GM12878 (cell line): Measurements from ENCODE around the gene HLA-DPB1. TPM values are rescaled to one million over a fixed set of nuclear protein-coding genes. Genes with fewer than 3 reads are reported as not detected.
A peak's percentile ranks its signal among the peaks of the same experiment; 100 is the strongest.

Experiments used
- ATAC-seq: fragments of 200-7000 bp; cut with Tn5 transposase; 3 replicates; pipeline ENCODE4 v1.9.1; 2020; ENCODE audit warnings: mild to moderate bottlenecking, moderate library complexity
- BruUV-seq: library from RNA; stranded (reverse); fragments of 400-500 nt; replicated peaks from 2 replicates; lab custom pipeline; 2021; lab: Mats Ljungman, UMichigan
- CTCF ChIA-PET: fragments of 300-600 bp; sonication (Branson Sonifier 250); formaldehyde crosslinking; extraction: SDS; loops from one replicate; lab custom pipeline; 2021; ENCODE audit warnings: inconsistent platforms; lab: Yijun Ruan, JAX
- POLR2A ChIA-PET: fragments of 350-600 bp; formaldehyde crosslinking; extraction: SDS; loops from one replicate; lab custom pipeline; 2021; ENCODE audit warnings: inconsistent platforms; lab: Charles Lee
- RAD21 ChIA-PET: fragments of 300-600 bp; sonication (Branson Sonifier 250); formaldehyde crosslinking; loops from one replicate; lab custom pipeline; 2023; ENCODE audit warnings: antibody characterized with exemption; ENCODE audit not compliant: unreplicated experiment; lab: Charles Lee
- SMC1A ChIA-PET: fragments of 300-600 bp; sonication (Branson Sonifier 250); formaldehyde crosslinking; loops from one replicate; lab custom pipeline; 2023; ENCODE audit not compliant: unreplicated experiment, uncharacterized antibody; lab: Charles Lee
- DNase-seq: peaks from one replicate; pipeline ENCODE4 v3.0.0-alpha.2; 2011; ENCODE audit warnings: low read depth, low spot score
- FAIRE-seq: peaks from 3 replicates; lab custom pipeline; 2011; peaks lifted over from hg19 to GRCh38; lab: Jason Lieb, UNC
- H2AFZ ChIP-seq: 2 replicates; pipeline ENCODE4 v1.6.0; 2011; ENCODE audit warnings: low read depth, low read length, control low read depth; ENCODE audit not compliant: control insufficient read depth
- H3K27ac ChIP-seq: 2 replicates; pipeline ENCODE4 v1.5.1; 2011; ENCODE audit warnings: control low read depth; ENCODE audit not compliant: control insufficient read depth, insufficient read depth
- H3K27me3 ChIP-seq, 2 experiments: replicated peaks in 1 of 2; 2 replicates each; pipeline versions ENCODE4 v1.6.0 to v1.6.1; 2011; ENCODE audit warnings: low read length in 1 of 2; ENCODE audit not compliant: control insufficient read depth in 2 of 2, insufficient read depth in 2 of 2
- H3K36me3 ChIP-seq, 2 experiments: 2 replicates each; pipeline ENCODE4 v1.5.1; 2011; ENCODE audit warnings: low read length in 1 of 2; ENCODE audit not compliant: control insufficient read depth in 2 of 2, insufficient read depth in 2 of 2
- H3K4me1 ChIP-seq: 2 replicates; pipeline ENCODE4 v1.6.1; 2011; ENCODE audit warnings: mild to moderate bottlenecking, low read length, moderate library complexity, mixed read lengths; ENCODE audit not compliant: control insufficient read depth, insufficient read depth
- H3K4me2 ChIP-seq: 2 replicates; pipeline ENCODE4 v1.6.0; 2011; ENCODE audit warnings: control low read depth; ENCODE audit not compliant: control insufficient read depth, insufficient read depth
- H3K4me3 ChIP-seq: fragments of 200-600 bp; sonication (generic); 2 replicates; pipeline ENCODE4 v1.5.1; 2016
- H3K79me2 ChIP-seq: 2 replicates; pipeline ENCODE4 v1.6.0; 2011; ENCODE audit warnings: low read length; ENCODE audit not compliant: control insufficient read depth, insufficient read depth
- H3K9ac ChIP-seq: 2 replicates; pipeline ENCODE4 v1.8.0; 2011; ENCODE audit warnings: low read length, control low read depth, mixed read lengths; ENCODE audit not compliant: control insufficient read depth, insufficient read depth
- H3K9me3 ChIP-seq: replicated peaks from 3 replicates; pipeline ENCODE4 v1.5.1; 2011; ENCODE audit warnings: mild to moderate bottlenecking, low read length; ENCODE audit not compliant: control insufficient read depth, insufficient read depth
- H4K20me1 ChIP-seq: 2 replicates; pipeline ENCODE4 v1.6.0; 2011; ENCODE audit not compliant: control insufficient read depth, insufficient read depth
- CEBPB ChIP-seq, 2 experiments: fragments of 150-350 bp in 1 of 2; IDR thresholded peaks; 2 replicates each; pipeline ENCODE4 v1.6.1; 2012 to 2014; ENCODE audit warnings: low read depth in 2 of 2, low read length in 2 of 2, borderline replicate concordance in 1 of 2, inconsistent platforms in 1 of 2
- CREB1 ChIP-seq: IDR thresholded peaks from 2 replicates; pipeline ENCODE4 v1.6.1; 2012; ENCODE audit warnings: low read depth, mild to moderate bottlenecking, inconsistent platforms
- DPF2 ChIP-seq: fragments of 450-650 bp; IDR thresholded peaks from 2 replicates; pipeline ENCODE4 v1.6.1; 2017; ENCODE audit warnings: mild to moderate bottlenecking
- EGR1 ChIP-seq, 2 experiments: IDR thresholded peaks; 1 replicate in 1 of 2; 2 replicates in 1 of 2; pipeline ENCODE4 v1.6.1; 2011 to 2012; ENCODE audit warnings: low read depth in 2 of 2, low read length in 2 of 2, borderline replicate concordance in 1 of 2, mild to moderate bottlenecking in 1 of 2, moderate library complexity in 1 of 2
- EZH2 ChIP-seq: IDR thresholded peaks from 2 replicates; pipeline ENCODE4 v1.6.1; 2012; ENCODE audit warnings: low read depth, mild to moderate bottlenecking, control low read depth, inconsistent platforms, low read length, borderline replicate concordance; ENCODE audit not compliant: control insufficient read depth
- FOXM1 ChIP-seq: IDR thresholded peaks from 2 replicates; pipeline ENCODE4 v1.6.1; 2012; ENCODE audit warnings: low read depth, mild to moderate bottlenecking, inconsistent platforms, low read length, moderate library complexity
- GABPA ChIP-seq: IDR thresholded peaks from 2 replicates; pipeline ENCODE4 v1.6.1; 2014; ENCODE audit warnings: antibody characterized with exemption, low read depth, mild to moderate bottlenecking, inconsistent platforms
- NFXL1 ChIP-seq: fragments of 450-650 bp; IDR thresholded peaks from 2 replicates; pipeline ENCODE4 v1.6.1; 2017; ENCODE audit warnings: antibody characterized with exemption, mild to moderate bottlenecking, borderline replicate concordance
- RUNX3 ChIP-seq: IDR thresholded peaks from 2 replicates; pipeline ENCODE4 v1.6.1; 2012; ENCODE audit warnings: low read length, inconsistent platforms
- SMAD5 ChIP-seq: IDR thresholded peaks from 2 replicates; pipeline ENCODE4 v1.6.1; 2016; ENCODE audit warnings: antibody characterized with exemption, low read depth
- SMARCA5 ChIP-seq: fragments of 450-650 bp; IDR thresholded peaks from 2 replicates; pipeline ENCODE4 v1.6.1; 2017; ENCODE audit warnings: mild to moderate bottlenecking
- SMC3 ChIP-seq: IDR thresholded peaks from 2 replicates; pipeline ENCODE4 v1.6.1; 2011; ENCODE audit warnings: low read length, improper control_type of control experiment, borderline replicate concordance
- SPI1 ChIP-seq: IDR thresholded peaks from 2 replicates; pipeline ENCODE4 v1.6.1; 2011; ENCODE audit warnings: low read depth, mild to moderate bottlenecking, low read length, moderate library complexity, borderline replicate concordance; ENCODE audit not compliant: insufficient read depth
- ZSCAN29 ChIP-seq: fragments of 450-650 bp; IDR thresholded peaks from 2 replicates; pipeline ENCODE4 v1.6.1; 2017; ENCODE audit warnings: mild to moderate bottlenecking, moderate library complexity
- WGBS: methylation state at CpG from one replicate; pipeline ENCODE4 v1.1.6; 2016; ENCODE audit warnings: low lambda C conversion rate; ENCODE audit not compliant: insufficient replicate concordance, insufficient coverage; ENCODE audit errors: missing lambda C conversion rate; 5-methylcytosine and 5-hydroxymethylcytosine counted together
- in situ Hi-C: fragments of 300-500 bp; cut with MboI; formaldehyde crosslinking; loops from 9 replicates; pipeline ENCODE4 v1.14.3; 2018; ENCODE audit warnings: mixed read lengths
- intact Hi-C: fragments of 100-400 bp; cut with micrococcal nuclease; formaldehyde crosslinking; loops from one replicate; pipeline ENCODE4 v1.14.2; 2022; ENCODE audit not compliant: unreplicated experiment
- polyA plus RNA-seq, 11 experiments: library from polyadenylated mRNA; depleted of rRNA in 4 of 11; unstranded in 6 of 11; stranded (reverse) in 5 of 11; fragments of >200 nt; fragmentation: Nextera tagmentation in 4 of 11; fragmentation: Illumina TruSeq in 1 of 11; extraction: Ambion mirVana in 4 of 11; extraction: Trizol in 1 of 11; gene quantifications; 1 replicate in 1 of 11; 2 replicates in 10 of 11; pipeline versions ENCODE4 v1.2.1 to v1.2.3, GENCODE V29; 2011 to 2016; ENCODE audit warnings: inconsistent platforms in 2 of 11, missing spikeins in 2 of 11, low read depth in 1 of 11
- total RNA-seq, 4 experiments: library from RNA; depleted of rRNA in 3 of 4; stranded (reverse); fragments of >200 nt in 3 of 4; fragmentation: Illumina TruSeq in 1 of 4; extraction: Trizol in 1 of 4; gene quantifications; 2 replicates each; pipeline versions ENCODE4 v1.2.1 to v1.2.3, GENCODE V29; 2013 to 2021
- TF ChIP-seq, protein P1 (sequence below): IDR thresholded peaks from 2 replicates; pipeline ENCODE4 v1.6.1; 2011; ENCODE audit warnings: borderline replicate concordance, low read depth, mild to moderate bottlenecking, moderate library complexity, low read length; ENCODE audit not compliant: insufficient read depth, poor library complexity, severe bottlenecking

The HLA-DPB1 gene
- total and polyA plus RNA-seq, 10 of the 15 experiments (the other 5 are each of a cell fraction or from before 2014, with no cell fraction given): 101 to 675 (median 352) TPM

DNA sequence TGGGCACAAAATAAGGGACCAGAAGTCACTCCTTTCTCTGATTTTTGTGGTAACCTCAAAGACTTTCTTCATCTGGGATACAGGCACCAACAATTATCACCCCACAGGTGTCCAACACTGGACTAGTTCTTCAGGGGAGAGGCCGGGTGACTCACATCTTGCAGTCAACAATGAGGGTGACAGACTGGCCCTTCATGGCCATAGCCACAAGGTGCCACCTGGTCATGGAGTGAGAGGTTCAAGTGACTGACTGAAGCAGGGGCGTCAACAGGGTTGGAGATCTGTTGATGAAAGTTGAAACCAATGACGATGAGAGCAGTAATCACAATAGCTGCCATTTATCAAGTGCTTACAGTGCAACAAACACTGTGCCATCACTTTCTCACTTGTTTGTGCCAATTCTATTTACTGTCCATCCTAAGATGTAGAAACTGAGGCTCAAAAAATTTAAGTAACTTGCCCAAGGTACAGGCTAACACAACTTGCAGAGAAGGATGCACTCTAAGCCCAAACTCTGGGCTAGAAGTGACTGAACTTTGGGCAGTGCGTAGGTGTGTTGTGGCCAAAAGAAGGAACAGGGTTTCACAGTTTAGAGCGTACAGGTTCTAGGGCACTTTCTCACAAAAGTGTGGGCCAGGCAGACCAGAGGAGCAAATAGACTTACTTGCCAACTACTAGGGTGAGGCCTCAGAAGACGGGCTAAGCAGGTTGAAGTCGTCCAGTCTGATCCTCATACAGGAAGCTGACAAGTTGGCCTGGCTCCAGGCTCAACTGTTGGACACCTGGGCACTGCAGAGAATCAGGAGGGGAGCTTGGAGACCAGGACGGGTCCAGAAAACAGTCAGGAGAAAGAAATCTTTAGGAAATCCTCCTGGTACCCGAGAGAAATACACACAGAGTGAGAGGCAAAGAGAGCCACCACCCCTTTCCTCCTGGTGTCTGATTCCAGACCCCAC is 30.4 kb downstream of the HLA-DPB1 start:
- no peak for FAIRE-seq
- Histone ChIP-seq H3K36me3 (no peaks in the 10 kb centered on the region), H3K9ac (no peak overlapping the region), H3K27me3 (no peaks in the 10 kb centered on the region; a peak in 1 of 4 replicates), H3K79me2 (no peaks in the 10 kb centered on the region), H4K20me1 (no peaks in the 10 kb centered on the region), H3K4me3 (no peak overlapping the region), H2AFZ (no peak overlapping the region), H3K9me3 (peaks cover 2% of the 10 kb centered on the region; the same call in 2 of the 3 replicates), H3K4me1 (peaks cover 4% of the 10 kb centered on the region), H3K4me2 (no peak overlapping the region), H3K27ac (no peak overlapping the region)
- TF ChIP-seq EZH2: no peak
- TF ChIP-seq, protein P1, sequence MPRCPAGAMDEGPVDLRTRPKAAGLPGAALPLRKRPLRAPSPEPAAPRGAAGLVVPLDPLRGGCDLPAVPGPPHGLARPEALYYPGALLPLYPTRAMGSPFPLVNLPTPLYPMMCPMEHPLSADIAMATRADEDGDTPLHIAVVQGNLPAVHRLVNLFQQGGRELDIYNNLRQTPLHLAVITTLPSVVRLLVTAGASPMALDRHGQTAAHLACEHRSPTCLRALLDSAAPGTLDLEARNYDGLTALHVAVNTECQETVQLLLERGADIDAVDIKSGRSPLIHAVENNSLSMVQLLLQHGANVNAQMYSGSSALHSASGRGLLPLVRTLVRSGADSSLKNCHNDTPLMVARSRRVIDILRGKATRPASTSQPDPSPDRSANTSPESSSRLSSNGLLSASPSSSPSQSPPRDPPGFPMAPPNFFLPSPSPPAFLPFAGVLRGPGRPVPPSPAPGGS: no peak
- no peak for TF ChIP-seq SMAD5
- TF ChIP-seq SMARCA5: no peak
- TF ChIP-seq RUNX3: peak; percentile 76
- TF ChIP-seq ZSCAN29: no peak
- TF ChIP-seq NFXL1: no peak
- no peak for TF ChIP-seq SMC3
- peak; percentile 60 for TF ChIP-seq SPI1
- no peak for TF ChIP-seq CEBPB (IDR thresholded peaks at IDR 0.05; ENCODE audit: borderline replicate concordance in 1 of 2, low read depth in 2 of 2, low read length in 2 of 2)
- TF ChIP-seq DPF2: 0 out of 2 replicates have a peak, but pooled peaks have one; percentile 28
- peak in 1 of 2 experiments; percentile 46; a peak in 1 of 3 replicates for TF ChIP-seq EGR1 (IDR thresholded peaks at IDR 0.05; ENCODE audit: borderline replicate concordance in 1 of 2, low read depth in 2 of 2, low read length in 2 of 2)
- no peak for TF ChIP-seq CREB1
- no peak for TF ChIP-seq FOXM1
- TF ChIP-seq GABPA: no peak
- peak; percentile 59 for ATAC-seq
- no peak for DNase-seq
- POLR2A ChIA-PET: interaction anchor here (1.2 kb wide), 2 partner anchors 30 to 32 kb away, joined by 3 read pairs; partner anchors contain the start of gene HLA-DPA1
- no TSS peak for BruUV-seq
- intact Hi-C loops: no loop called here
- in situ Hi-C loops: no loop called here
- CTCF ChIA-PET: interaction anchor here (1.3 kb wide), 1 partner anchor 43 kb away, joined by 3 read pairs; no protein-coding TSS in a partner anchor
- SMC1A ChIA-PET: interaction anchor here (0.7 to 1.1 kb wide), 2 partner anchors 9 to 91 kb away, joined by 3 read pairs; no protein-coding TSS in a partner anchor
- RAD21 ChIA-PET: interaction anchor here (1.4 kb wide), 1 partner anchor 44 kb away, joined by 4 read pairs; no protein-coding TSS in a partner anchor
- 21% methylated on average over 9 of the region's 9 CpGs for whole genome bisulfite sequencing
